LHCN-M2 (cell line): ENCODE measurements around the gene PLA2G4B. TPM values are rescaled to one million over a fixed set of nuclear protein-coding genes. Genes with fewer than 3 reads are reported as not detected.

ENCODE experiments used
- DNase-seq: peaks from one replicate; pipeline ENCODE4 v3.0.0-alpha.2; 2012; ENCODE audit warnings: low read depth
- total RNA-seq: library from RNA; depleted of rRNA; stranded (reverse); fragments of >200 nt; gene quantifications from 2 replicates; pipeline ENCODE4 v1.2.3, GENCODE V29; 2014; rRNA removed

PLA2G4B gene
- total RNA-seq, 1 experiment from 2014 or later: 1.2 TPM

- no peak for DNase-seq
Measured at GRCh38 chr15:41885841-41886240, 47.2 kb downstream of the PLA2G4B start.

GRCh38 chr15:41886741-41887140 lies 48.1 kb downstream of the PLA2G4B start:
- no peak for DNase-seq

GRCh38 chr15:41887161-41887560 lies 48.5 kb downstream of the PLA2G4B start:
- DNase-seq: no peak

DNA sequence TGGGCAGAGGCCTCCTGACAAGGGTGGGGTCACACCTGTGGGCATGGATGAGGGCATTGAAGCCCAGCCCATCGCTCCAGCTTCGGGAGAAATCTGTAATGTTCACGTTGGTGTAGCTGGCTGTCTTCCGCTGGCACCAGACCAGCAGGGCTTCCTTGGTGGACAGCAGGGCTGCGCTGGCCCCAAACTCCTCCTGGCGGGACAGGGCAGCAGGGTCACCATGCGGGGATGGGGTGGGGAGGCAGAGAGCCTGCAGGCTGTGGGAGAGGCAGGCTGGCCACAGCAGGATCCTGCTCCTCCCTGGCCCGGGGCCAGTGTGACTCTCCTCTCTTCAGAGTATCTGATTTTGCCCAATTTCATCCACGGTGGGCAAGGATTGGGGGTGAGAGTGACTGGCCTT lies 49.2 kb downstream of the PLA2G4B start:
- no peak for DNase-seq

- no peak for DNase-seq
Measured at GRCh38 chr15:41888662-41889253, 50.1 kb downstream of the PLA2G4B start.

DNA sequence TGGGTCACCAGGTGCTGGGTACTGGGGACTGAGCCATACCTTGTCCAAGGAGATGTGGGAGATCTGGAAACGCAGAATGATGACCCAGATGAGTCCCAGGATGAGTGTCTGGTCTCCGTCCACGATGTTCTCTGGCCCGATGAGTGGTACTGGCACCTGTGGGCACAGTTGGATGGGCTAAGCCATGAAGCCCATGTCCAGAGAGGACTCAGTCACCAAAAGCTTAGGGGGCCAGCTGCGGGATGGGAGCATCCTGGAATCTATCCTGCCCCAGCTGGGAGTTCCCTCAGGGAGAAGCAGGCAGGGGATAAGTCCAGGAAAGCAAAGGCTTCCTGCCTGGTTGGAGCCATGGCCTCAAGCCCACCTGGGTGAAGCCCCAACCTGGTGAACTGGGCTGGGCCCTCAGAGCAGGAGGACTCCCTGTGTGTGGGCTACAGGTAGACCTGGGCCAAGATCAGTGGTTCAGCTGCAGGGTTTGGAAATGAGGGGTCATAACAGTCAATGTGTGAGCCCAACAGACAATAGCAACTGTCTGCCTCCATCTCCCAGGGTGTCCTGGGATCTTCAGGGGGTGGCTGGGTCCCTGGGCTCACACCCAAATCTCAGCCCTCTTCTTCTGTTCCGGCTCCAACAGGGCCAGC lies 51.5 kb downstream of the PLA2G4B start:
- DNase-seq: no peak

DNA sequence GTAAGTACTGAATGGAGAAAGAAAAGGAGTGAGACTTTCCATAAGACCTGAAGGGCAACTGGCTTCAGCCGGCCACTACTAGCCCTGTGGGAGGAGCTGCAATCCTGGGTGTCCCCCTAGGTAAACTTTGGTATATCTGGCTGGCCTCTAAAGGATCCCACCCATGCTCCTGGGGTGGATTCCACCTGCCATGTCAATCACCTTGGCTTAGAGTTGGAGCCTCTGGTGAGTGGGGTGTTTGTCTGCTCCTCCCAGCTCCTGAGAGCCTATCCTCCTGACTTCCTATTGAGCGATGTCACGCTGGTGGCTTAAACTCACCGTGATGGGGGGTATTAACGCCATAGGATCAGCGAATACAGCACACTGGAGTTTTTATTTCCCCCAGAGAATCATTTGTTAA lies 52.6 kb downstream of the PLA2G4B start:
- DNase-seq: no peak

- no peak for DNase-seq
Measured at GRCh38 chr15:41891946-41892345, 53.3 kb downstream of the PLA2G4B start.

GRCh38 chr15:41892621-41893421 lies 54.2 kb downstream of the PLA2G4B start:
- no peak for DNase-seq

- no peak for DNase-seq
Measured at GRCh38 chr15:41893422-41894250, 55.0 kb downstream of the PLA2G4B start, which contains the start of gene SPTBN5. Gene SPTBN5 (minus strand): TSS chr15:41894053. CDS start chr15:41893497, 556 bp downstream.

- DNase-seq: no peak
Measured at GRCh38 chr15:41894251-41894790, 55.7 kb downstream of the PLA2G4B start.

- DNase-seq: peak; percentile 18
Measured at GRCh38 chr15:41894791-41895463, 56.3 kb downstream of the PLA2G4B start.

DNA sequence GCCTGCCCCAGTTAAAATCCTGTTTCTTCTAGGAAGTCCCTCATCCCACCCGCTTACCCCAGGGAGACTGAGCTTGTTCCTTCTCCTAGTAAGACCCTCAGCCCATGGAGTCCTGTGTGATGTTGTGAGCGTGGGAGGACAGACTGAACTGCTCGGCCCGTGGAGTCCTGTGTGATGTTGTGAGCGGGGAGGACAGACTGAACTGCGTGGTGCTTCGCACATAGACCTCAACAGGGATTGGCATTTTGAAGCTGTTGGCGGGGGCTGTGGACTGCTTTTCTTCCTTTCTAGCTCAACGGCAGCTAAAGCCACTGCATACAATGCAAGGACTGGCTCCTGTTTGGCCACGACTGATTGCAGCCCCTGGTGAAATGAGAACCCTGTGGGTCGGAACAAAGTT lies 56.8 kb downstream of the PLA2G4B start:
- no peak for DNase-seq

DNA sequence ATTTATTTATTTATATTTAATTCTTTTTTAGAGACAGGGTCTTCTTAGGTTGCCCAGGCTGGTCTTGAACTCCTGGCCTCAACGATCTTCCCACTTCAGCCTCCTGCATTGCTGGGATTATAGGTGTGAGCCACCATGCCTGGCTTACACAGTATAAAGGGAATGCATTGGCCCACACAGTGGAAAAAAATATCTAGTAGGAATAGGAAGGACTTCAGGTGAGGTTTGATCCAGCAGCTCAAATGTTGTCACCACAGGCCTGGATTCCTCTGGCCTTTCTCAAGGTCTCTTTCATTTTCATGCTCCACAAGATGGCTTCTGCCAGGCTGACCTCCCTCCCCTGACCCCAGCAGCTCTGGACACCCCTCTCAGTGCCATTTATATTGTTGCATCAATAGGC lies 57.3 kb downstream of the PLA2G4B start:
- DNase-seq: no peak

- no peak for DNase-seq
Measured at GRCh38 chr15:41896566-41896965, 57.9 kb downstream of the PLA2G4B start.

DNA sequence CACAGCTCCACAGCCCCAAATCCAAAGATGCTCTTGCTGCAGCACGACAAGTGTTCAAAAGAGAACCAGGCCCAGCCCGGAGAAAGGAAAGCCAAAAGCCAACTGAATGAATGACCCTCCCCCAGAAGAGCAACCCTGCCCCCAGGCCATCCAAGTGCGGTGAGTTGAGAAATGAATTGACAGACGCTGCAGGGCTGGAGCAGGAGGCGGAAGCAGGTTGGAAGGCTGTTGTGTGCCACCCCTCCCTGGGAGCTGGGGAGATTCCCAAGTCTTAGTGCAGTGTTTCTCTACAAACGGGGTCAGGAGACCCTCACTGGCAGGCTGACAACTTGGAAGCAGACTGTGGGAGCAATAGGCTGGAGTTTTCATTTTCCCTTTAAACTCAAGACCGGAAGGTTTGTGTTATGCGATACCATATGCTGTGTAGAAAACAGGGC lies 58.7 kb downstream of the PLA2G4B start:
- DNase-seq: no peak

Other genes with a start within 250 kb of the PLA2G4B start
- gene MGA, start 178.4 kb upstream of the PLA2G4B start, total RNA-seq: 18.4 and 40.7 TPM in 2 replicates
- 18.3 and 20.7 TPM in 2 replicates for gene MAPKBP1, start 64.4 kb upstream of the PLA2G4B start, total RNA-seq
- 3.7 and 5.7 TPM in 2 replicates for gene JMJD7, start 10.8 kb upstream of the PLA2G4B start, total RNA-seq
- gene SPTBN5, start 55.2 kb downstream of the PLA2G4B start, total RNA-seq: 0.69 and 0.90 TPM in 2 replicates
- gene EHD4, start 133.7 kb downstream of the PLA2G4B start, total RNA-seq: 19.8 and 20.6 TPM in 2 replicates
- gene PLA2G4E, start 182.2 kb downstream of the PLA2G4B start, total RNA-seq: not detected in 2 replicates